Large intestine (tissue), 3 donors: ENCODE data around the gene RPAP3. TPM values are rescaled to one million over a fixed set of nuclear protein-coding genes. Genes with fewer than 3 reads are reported as not detected.
"Not testable (repeated sequence)": the region's sequence is repeated elsewhere in the genome, so short reads cannot be mapped to it uniquely, and the experiment has no call there.

Experiments
- DNase-seq, 2 donors: peaks; one replicate each; pipeline versions ENCODE4 v3.0.0 to v3.0.0-alpha.2; 2013
- H3K27ac ChIP-seq: one replicate; pipeline ENCODE4 v1.5.1; 2013; ENCODE audit warnings: low read length
- H3K27me3 ChIP-seq: 2 replicates; pipeline ENCODE4 v1.6.1; 2013; ENCODE audit warnings: low read length; ENCODE audit not compliant: control insufficient read depth, insufficient read depth
- H3K36me3 ChIP-seq: 2 replicates; pipeline ENCODE4 v1.6.1; 2013; ENCODE audit warnings: low read length; ENCODE audit not compliant: control insufficient read depth, insufficient read depth
- H3K4me1 ChIP-seq: one replicate; pipeline ENCODE4 v1.6.1; 2013; ENCODE audit warnings: low read length; ENCODE audit not compliant: control insufficient read depth, insufficient read depth
- H3K4me3 ChIP-seq: one replicate; pipeline ENCODE4 v1.5.1; 2013; ENCODE audit warnings: low read length
- H3K9me3 ChIP-seq: one replicate; pipeline ENCODE4 v1.6.1; 2013; ENCODE audit warnings: mild to moderate bottlenecking, low read depth, low read length, moderate library complexity; ENCODE audit not compliant: control insufficient read depth
- WGBS: methylation state at CpG from one replicate; pipeline ENCODE4 v1.1.5; 2013; ENCODE audit warnings: low lambda C conversion rate; ENCODE audit not compliant: insufficient coverage; 5-methylcytosine and 5-hydroxymethylcytosine counted together
- polyA plus RNA-seq: library from polyadenylated mRNA; unstranded; fragments of 120-200 nt; gene quantifications from one replicate; pipeline ENCODE4 v1.2.1, GENCODE V29; 2013

The RPAP3 gene
- polyA plus RNA-seq, 1 donor: 26.0 TPM

DNA sequence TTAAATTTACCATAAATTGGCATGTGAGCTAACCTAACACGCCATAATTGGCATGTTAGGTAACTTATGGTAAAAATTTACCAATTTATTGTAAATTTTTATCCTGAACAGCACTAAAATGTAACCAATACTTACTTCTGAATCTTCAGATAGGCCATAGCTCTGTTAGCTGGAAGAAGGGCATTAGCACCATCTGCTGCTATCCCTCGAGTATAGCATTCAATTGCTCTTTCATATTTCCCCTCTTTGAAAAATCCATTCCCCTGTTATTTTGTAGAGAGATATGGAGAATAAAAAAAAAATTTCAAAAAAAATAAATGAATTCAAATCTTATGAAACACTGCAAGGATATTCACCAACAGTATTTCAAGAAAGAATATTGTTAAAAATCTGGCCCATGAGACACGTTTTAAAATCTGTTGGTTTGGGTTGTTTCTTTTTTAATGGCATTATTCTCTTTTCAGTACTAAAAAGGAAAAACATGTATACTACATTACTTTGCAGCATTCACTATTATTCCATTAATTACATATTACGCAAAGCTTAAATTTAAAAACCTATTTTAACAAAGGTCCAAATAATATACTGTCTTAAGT is 19.1 kb downstream of the RPAP3 start:
- Histone ChIP-seq H3K4me3 (no peak overlapping the region), H3K27ac (no peak overlapping the region), H3K27me3 (no peaks in the 10 kb centered on the region), H3K9me3 (no peaks in the 10 kb centered on the region), H3K4me1 (no peaks in the 10 kb centered on the region), H3K36me3 (peaks cover 20% of the 10 kb centered on the region)
- 74% methylated on average over 3 of the region's 4 CpGs for WGBS
- DNase-seq: no peak

DNA sequence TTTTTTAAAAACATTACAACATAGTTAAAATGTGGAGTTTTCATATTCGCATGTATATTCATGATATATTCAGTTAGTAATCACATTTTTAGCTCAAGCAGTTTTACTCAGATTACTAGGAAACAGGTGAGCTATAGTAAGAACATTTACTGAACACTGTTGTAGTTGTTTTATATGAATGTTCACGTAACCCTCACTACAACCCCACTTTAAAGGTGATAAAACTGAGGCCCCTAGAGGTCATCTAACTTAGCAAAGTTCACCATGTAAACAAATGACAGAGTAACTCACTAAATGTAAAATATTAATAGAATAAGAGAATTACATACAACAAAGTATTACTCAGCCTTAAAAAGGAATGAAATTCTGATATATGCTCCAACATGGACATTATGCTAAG is 26.0 kb downstream of the RPAP3 start:
- Histone ChIP-seq H3K4me1 (no peaks in the 10 kb centered on the region), H3K27me3 (no peaks in the 10 kb centered on the region), H3K9me3 (no peaks in the 10 kb centered on the region), H3K36me3 (peaks cover 16% of the 10 kb centered on the region), H3K4me3 (no peak overlapping the region), H3K27ac (no peak overlapping the region)
- no peak for DNase-seq
- no CpG with 5 or more reads among the region's 2 CpGs for WGBS

DNA sequence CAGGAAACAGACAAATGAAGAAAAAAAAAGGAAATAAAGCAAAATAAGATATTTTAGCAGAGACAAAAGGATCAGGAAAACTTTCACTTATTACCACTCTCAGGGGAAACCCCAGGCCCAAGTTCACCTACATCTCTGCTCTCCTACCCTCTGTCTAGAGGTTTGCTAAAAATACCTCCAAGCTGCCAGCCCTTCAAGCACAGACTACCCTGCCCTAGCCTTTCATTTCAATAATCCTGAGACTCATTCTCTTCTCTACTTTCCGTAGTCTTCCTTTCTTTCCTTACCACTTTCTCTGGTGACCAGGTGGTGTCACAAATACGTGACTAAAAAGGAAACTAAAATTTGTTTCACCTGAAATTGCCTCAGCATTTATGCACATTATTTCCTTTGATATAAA is 33.8 kb downstream of the RPAP3 start:
- Histone ChIP-seq H3K4me1 (no peaks in the 10 kb centered on the region), H3K4me3 (no peak overlapping the region), H3K27me3 (no peaks in the 10 kb centered on the region), H3K27ac (no peak overlapping the region), H3K36me3 (peaks cover 24% of the 10 kb centered on the region), H3K9me3 (no peaks in the 10 kb centered on the region)
- DNase-seq: no peak
- no CpG with 5 or more reads among the region's 2 CpGs for WGBS

DNA sequence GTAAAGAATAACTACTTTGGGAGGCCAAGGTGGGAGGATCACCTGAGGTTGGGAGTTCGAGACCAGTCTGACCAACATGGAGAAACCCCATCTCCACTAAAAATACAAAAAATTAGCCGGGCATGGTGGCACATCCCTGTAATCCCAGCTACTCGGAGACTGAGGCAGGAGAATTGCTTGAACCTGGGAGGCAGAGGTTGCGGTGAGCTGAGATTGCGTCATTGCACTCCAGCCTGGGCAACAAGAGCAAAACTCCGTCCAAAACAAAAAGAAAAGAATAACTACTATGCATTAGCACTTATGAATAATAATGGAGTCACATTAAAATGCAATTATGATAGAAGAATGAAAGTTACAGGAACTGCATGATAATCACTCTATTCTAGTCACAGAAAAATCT is 37.9 kb downstream of the RPAP3 start:
- H3K4me1 ChIP-seq, H3K4me3 ChIP-seq, H3K9me3 ChIP-seq, DNase-seq, H3K27me3 ChIP-seq, H3K27ac ChIP-seq: not testable (repeated sequence)
- peaks cover 29% of the 10 kb centered on the region for H3K36me3 ChIP-seq
- no CpG with 5 or more reads among the region's 6 CpGs for WGBS

DNA sequence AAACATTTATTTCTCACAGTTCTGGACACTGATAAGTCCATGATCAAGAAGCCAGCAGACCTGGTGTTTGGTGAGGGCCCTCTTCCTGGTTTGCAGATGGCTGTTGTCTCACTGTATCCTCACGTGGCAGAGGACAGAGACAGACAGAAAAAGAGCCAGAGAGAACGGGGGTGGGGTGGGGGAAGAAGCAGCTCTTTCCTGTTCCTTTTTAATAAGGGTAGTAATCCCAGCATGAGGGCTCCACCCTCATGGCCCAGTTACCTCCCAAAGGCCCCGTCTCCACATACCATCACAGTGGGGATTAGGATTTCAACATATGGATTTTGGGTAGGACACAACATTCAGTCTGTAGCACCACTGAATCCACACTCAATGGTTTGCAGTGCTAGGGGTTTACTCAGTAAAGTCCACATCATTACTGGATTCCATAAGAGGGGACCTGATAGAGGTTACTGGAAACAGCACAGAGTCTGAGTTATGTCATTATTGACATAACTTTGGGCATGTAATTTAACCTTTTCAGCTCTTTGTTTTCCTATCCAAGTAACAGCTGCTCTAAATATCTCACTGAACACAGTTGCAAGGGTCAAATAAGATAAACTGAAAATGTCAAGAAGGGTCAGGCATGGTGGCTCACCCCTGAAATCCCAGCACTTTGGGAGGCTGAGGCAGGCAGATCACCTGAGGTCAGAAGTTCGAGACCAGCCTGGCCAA is 53.2 kb downstream of the RPAP3 start:
- H3K27ac ChIP-seq: no peak overlapping the region
- H3K27me3 ChIP-seq: no peaks in the 10 kb centered on the region
- DNase-seq: peak in 1 of 2 donors; percentile 10
- no CpG with 5 or more reads among the region's 4 CpGs for WGBS
- no peaks in the 10 kb centered on the region for H3K9me3 ChIP-seq
- H3K4me3 ChIP-seq: no peak overlapping the region
- H3K4me1 ChIP-seq: no peaks in the 10 kb centered on the region
- peaks cover 3% of the 10 kb centered on the region for H3K36me3 ChIP-seq

DNA sequence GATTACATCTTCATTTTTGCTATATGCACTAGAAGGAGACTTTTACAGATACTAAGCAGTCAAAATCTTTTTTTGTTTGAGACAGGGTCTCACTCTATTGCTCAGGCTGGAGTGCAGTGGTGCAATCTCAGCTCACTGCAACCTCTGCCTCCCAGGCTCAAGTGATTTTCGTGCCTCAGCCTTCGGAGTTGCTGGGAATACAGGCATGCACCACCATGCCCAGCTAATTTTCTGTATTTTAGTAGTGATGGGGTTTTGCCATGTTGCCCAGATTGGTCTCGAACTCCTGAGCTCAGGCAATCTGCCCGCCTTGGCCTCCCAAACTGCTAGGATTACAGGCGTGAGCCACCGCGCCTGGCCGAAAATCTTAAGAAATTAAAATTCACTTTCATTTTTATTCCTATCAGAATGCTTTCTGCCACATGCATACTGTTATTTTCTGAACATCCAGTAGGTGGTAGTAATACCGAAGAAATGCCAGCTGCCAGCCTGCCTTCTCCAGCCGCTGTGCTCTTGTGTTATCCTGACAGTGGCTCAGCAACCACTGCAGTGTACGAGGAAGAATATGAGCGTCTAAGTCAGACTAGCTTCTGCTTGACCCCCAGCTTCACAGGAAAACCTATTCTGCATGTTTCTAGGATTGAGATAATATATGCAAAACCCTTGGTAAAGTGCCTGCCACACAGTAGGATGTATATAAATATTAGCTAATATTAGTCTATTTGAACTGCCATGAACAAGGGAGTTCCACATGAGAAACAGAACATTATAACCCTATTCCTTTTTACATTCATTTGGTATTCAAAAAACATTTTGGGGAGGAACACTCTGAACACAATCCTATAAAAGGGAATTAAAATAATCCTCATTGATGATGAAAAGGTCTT is 54.2 kb downstream of the RPAP3 start:
- Histone ChIP-seq H3K36me3 (peaks cover 3% of the 10 kb centered on the region), H3K4me1 (no peaks in the 10 kb centered on the region), H3K9me3 (no peaks in the 10 kb centered on the region), H3K4me3 (no peak overlapping the region), H3K27me3 (no peaks in the 10 kb centered on the region), H3K27ac (no peak overlapping the region)
- peak; percentile 38 to 42 for DNase-seq
- 100% methylated on average over 1 of the region's 12 CpGs for WGBS

DNA sequence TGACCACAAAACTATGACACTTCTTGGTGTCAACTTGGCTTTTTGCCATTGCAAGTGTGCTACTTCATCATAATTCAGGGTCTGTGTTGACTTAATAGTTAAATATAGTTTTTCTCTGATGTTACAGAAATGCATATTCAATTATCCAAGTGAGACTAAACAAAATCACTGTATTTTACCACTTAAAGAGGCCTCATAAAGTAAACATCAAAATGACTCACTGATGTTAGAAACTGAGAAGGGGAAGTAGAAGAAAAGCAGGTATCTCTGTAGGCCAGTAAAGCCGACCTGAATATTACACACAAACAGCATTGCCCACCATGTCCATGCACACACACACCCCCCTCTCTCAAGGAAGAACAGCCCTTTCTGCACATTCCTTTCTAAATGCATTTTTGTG is 55.4 kb downstream of the RPAP3 start:
- Histone ChIP-seq H3K9me3 (no peaks in the 10 kb centered on the region), H3K4me3 (no peak overlapping the region), H3K27ac (no peak overlapping the region), H3K36me3 (no peaks in the 10 kb centered on the region), H3K4me1 (no peaks in the 10 kb centered on the region), H3K27me3 (no peaks in the 10 kb centered on the region)
- DNase-seq: no peak
- WGBS: no CpG with 5 or more reads among the region's 1 CpG

DNA sequence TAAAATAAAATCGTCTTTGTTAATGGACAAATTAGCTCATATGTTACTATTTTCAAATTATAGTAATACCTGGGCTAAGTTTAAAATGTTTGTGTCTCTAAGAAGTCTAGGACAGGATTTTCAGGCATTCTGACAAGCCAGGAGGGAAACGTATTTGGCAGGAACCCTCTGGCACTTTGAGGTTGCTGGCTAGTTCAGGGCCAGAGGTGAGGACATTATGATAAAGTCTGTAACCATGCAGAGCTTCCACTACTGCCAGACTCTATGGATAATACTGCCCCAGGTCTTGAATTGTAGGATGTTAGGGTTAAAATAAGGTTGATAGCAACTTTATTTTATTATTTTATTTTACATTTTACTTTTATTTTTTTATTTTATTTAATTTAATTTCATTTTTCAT is 56.4 kb downstream of the RPAP3 start:
- Histone ChIP-seq H3K36me3 (no peaks in the 10 kb centered on the region), H3K4me1 (no peaks in the 10 kb centered on the region), H3K27ac (no peak overlapping the region), H3K27me3 (no peaks in the 10 kb centered on the region), H3K4me3 (no peak overlapping the region), H3K9me3 (peaks cover 8% of the 10 kb centered on the region)
- no peak for DNase-seq
- 67% methylated on average over 1 of the region's 2 CpGs for WGBS

DNA sequence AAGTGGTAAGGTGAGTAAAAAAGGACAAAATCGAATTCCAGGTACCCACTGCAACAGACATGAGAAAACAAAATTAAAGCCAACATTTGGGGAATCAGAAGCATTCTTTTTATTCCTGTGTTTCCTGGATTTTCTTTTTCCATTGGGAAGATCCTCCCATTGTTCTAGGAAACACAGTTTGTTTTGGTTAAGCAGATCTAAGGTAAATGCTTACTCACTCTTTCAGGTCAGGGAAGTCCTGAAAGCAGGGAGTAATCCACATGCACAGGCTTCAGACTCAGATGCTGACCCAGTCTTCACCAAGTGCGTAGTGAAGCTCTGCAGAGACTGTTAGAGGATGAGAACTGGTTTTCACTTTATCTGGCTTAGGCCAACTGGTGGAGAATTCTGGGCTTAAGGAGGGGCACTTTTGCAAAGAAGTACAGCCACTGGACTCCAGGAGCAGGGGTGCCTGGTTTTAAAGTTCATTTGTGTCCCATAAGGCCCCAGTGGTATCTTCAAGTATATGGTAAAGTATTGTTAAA is 57.7 kb downstream of the RPAP3 start:
- no peak for DNase-seq
- Histone ChIP-seq H3K27me3 (no peaks in the 10 kb centered on the region), H3K36me3 (no peaks in the 10 kb centered on the region), H3K4me1 (no peaks in the 10 kb centered on the region), H3K4me3 (no peak overlapping the region), H3K9me3 (peaks cover 11% of the 10 kb centered on the region), H3K27ac (no peak overlapping the region)
- WGBS: 100% methylated on average over 1 of the region's 2 CpGs

DNA sequence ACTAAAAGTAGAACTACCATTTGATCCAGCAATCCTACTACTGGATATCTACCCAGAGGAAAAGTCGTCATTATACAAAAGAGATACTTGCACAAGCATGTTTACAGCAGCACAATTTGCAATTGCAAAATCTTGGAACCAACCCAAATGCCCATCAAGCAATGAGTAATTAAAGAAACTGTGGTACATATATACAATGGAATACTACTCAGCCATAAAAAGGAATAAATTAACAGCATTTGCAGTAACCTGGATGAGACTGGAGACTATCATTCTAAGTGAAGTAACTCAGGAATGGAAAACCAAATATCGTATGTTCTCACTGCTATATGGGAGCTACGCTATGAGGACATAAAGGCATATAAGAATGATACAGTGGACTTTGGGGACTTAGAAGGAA is 63.5 kb downstream of the RPAP3 start:
- H3K4me3 ChIP-seq, H3K27ac ChIP-seq, DNase-seq, H3K36me3 ChIP-seq, H3K4me1 ChIP-seq, H3K27me3 ChIP-seq: not testable (repeated sequence)
- H3K9me3 ChIP-seq: peaks cover 11% of the 10 kb centered on the region
- no CpG with 5 or more reads among the region's 3 CpGs for WGBS
